Kidney (tissue), 14 donors: ENCODE measurements around the gene KRT37. TPM values are rescaled to one million over a fixed set of nuclear protein-coding genes. Genes with fewer than 3 reads are reported as not detected.
"Not testable (repeated sequence)": the region's sequence is repeated elsewhere in the genome, so short reads cannot be mapped to it uniquely, and the experiment has no call there.

Experiments used
- DNase-seq, 5 donors: peaks; one replicate each; pipeline ENCODE4 v3.0.0-alpha.2; 2013 to 2020
- FAIRE-seq: peaks from 2 replicates; lab custom pipeline; 2012; peaks lifted over from hg19 to GRCh38; lab: Jason Lieb, UNC
- H3K27ac ChIP-seq, 2 donors: one replicate each; pipeline ENCODE4 v1.7.0; 2013; ENCODE audit warnings: low read depth in 2 of 2, low read length in 2 of 2, inconsistent platforms in 1 of 2
- H3K27me3 ChIP-seq: one replicate; pipeline ENCODE4 v1.7.1; 2013; ENCODE audit warnings: low read length, inconsistent platforms; ENCODE audit not compliant: control insufficient read depth, insufficient read depth
- H3K36me3 ChIP-seq, 3 donors: one replicate each; pipeline versions ENCODE4 v1.7.0 to v1.7.1; 2013; ENCODE audit warnings: low read length in 3 of 3, control low read depth in 1 of 3, inconsistent platforms in 1 of 3; ENCODE audit not compliant: insufficient read depth in 3 of 3, control insufficient read depth in 2 of 3
- H3K4me1 ChIP-seq, 3 donors: one replicate each; pipeline versions ENCODE4 v1.7.0 to v1.7.1; 2013; ENCODE audit warnings: low read length in 3 of 3, inconsistent platforms in 1 of 3, low read depth in 1 of 3; ENCODE audit not compliant: control insufficient read depth in 2 of 3, insufficient read depth in 2 of 3
- H3K4me3 ChIP-seq, 3 donors: one replicate each; pipeline versions ENCODE4 v1.7.0 to v1.8.1; 2013; ENCODE audit warnings: low read length in 3 of 3, control low read depth in 1 of 3, inconsistent platforms in 1 of 3
- H3K9ac ChIP-seq, 3 donors: one replicate each; pipeline versions ENCODE4 v1.7.0 to v1.7.1; 2013; ENCODE audit warnings: low read length in 3 of 3, control low read depth in 1 of 3, inconsistent platforms in 1 of 3
- H3K9me3 ChIP-seq, 3 donors: one replicate each; pipeline versions ENCODE4 v1.7.0 to v1.7.1; 2013; ENCODE audit warnings: low read length in 3 of 3, control low read depth in 1 of 3, inconsistent platforms in 1 of 3; ENCODE audit not compliant: control insufficient read depth in 2 of 3, insufficient read depth in 1 of 3
- CTCF ChIP-seq: IDR thresholded peaks from 3 replicates; pipeline ENCODE4 v1.5.1; 2012; ENCODE audit warnings: mild to moderate bottlenecking, moderate library complexity, borderline replicate concordance; ENCODE audit not compliant: insufficient read depth; ENCODE audit errors: extremely low read depth
- intact Hi-C: fragments of 100-400 bp; cut with DNase I; formaldehyde crosslinking; loops from one replicate; pipeline ENCODE4 v1.11.1; 2022
- polyA plus RNA-seq: library from polyadenylated mRNA; stranded (reverse); fragments of 350-450 nt; fragmentation: Illumina TruSeq; extraction: RNeasy Lipid Tissue Mini Kit (QIAGEN cat#74804); gene quantifications from one replicate; pipeline ENCODE4 v1.2.3, GENCODE V29; 2014; ENCODE audit warnings: low read depth, low replicate concordance; ENCODE audit not compliant: insufficient read depth
- total RNA-seq: library from RNA; stranded (reverse); fragmentation: NEBNext Ultra II Directional; extraction: Animal tissue kit (Norgen Biotek cat#: 25700); gene quantifications from one replicate; pipeline ENCODE4 v1.2.1, GENCODE V29; 2021
- donor health status: control.
- donor health status: control.
- donor health status: control.
- donor health status: control.
- donor health status: control.
- donor health status: DM: yes; HTN: yes; CAD: no.
- donor health status: Normal renal cell carcinoma (clear cell type).

Gene KRT37
- total and polyA plus RNA-seq, 2 donors from 2014 or later = not detected

GRCh38 chr17:41387670-41388069, 36.7 kb downstream of the KRT37 start:
- peaks cover 0 to under 1% (median 0%) of the 10 kb centered on the region in 3 donors for H3K4me1 ChIP-seq
- H3K9me3 ChIP-seq = peaks cover 0 to 3% (median 0%) of the 10 kb centered on the region in 3 donors
- intact Hi-C loops = no loop called here
- H3K27me3 ChIP-seq = no peaks in the 10 kb centered on the region
- no peak for FAIRE-seq
- TF ChIP-seq CTCF = no peak
- no peak overlapping the region for H3K4me3 ChIP-seq
- H3K9ac ChIP-seq = no peak overlapping the region
- H3K36me3 ChIP-seq = no peaks in the 10 kb centered on the region
- no peak for DNase-seq
- H3K27ac ChIP-seq = no peak overlapping the region

- no peak for TF ChIP-seq CTCF
- H3K27ac ChIP-seq = no peak overlapping the region
- H3K9me3 ChIP-seq = peaks cover 0 to 3% (median 0%) of the 10 kb centered on the region in 3 donors
- DNase-seq (no peak), FAIRE-seq (no peak)
- intact Hi-C loops = no loop called here
- no peaks in the 10 kb centered on the region for H3K27me3 ChIP-seq
- no peak overlapping the region for H3K4me3 ChIP-seq
- no peak overlapping the region for H3K9ac ChIP-seq
- no peaks in the 10 kb centered on the region for H3K4me1 ChIP-seq
- no peaks in the 10 kb centered on the region for H3K36me3 ChIP-seq
Observed at GRCh38 chr17:41386227-41386626, 38.2 kb downstream of the KRT37 start.

- Histone ChIP-seq H3K4me1 (no peaks in the 10 kb centered on the region), H3K27me3 (no peaks in the 10 kb centered on the region), H3K27ac (no peak overlapping the region), H3K4me3 (no peak overlapping the region), H3K9me3 (peaks cover 0 to 3% (median 0%) of the 10 kb centered on the region in 3 donors), H3K9ac (no peak overlapping the region), H3K36me3 (no peaks in the 10 kb centered on the region)
- FAIRE-seq = no peak
- no peak for TF ChIP-seq CTCF
- intact Hi-C loops = no loop called here
- DNase-seq = no peak
Observed at GRCh38 chr17:41383690-41384089, 40.7 kb downstream of the KRT37 start.

- no peak for TF ChIP-seq CTCF
- no peaks in the 10 kb centered on the region for H3K36me3 ChIP-seq
- intact Hi-C loops = no loop called here
- no peak overlapping the region for H3K9ac ChIP-seq
- H3K4me3 ChIP-seq = no peak overlapping the region
- FAIRE-seq (no peak), DNase-seq (no peak)
- H3K9me3 ChIP-seq = peaks cover 0 to 3% (median 0%) of the 10 kb centered on the region in 3 donors
- no peaks in the 10 kb centered on the region for H3K27me3 ChIP-seq
- H3K27ac ChIP-seq = no peak overlapping the region
- H3K4me1 ChIP-seq = no peaks in the 10 kb centered on the region
Observed at GRCh38 chr17:41382394-41382793, 42.0 kb downstream of the KRT37 start.

- H3K36me3 ChIP-seq, H3K27me3 ChIP-seq, H3K9ac ChIP-seq, H3K9me3 ChIP-seq, DNase-seq, H3K4me1 ChIP-seq, FAIRE-seq, intact Hi-C loops, H3K4me3 ChIP-seq, H3K27ac ChIP-seq: not testable (repeated sequence)
Observed at GRCh38 chr17:41381943-41382342, 42.4 kb downstream of the KRT37 start, which contains the start of gene KRT34. TSS of gene KRT34 (minus strand) at chr17:41382306. CDS start at chr17:41382246, 60 bp downstream.

- FAIRE-seq, DNase-seq, H3K27me3 ChIP-seq, H3K9ac ChIP-seq, H3K4me1 ChIP-seq, H3K36me3 ChIP-seq, H3K4me3 ChIP-seq, H3K9me3 ChIP-seq, H3K27ac ChIP-seq, intact Hi-C loops: not testable (repeated sequence)
Observed at GRCh38 chr17:41380091-41380490, 44.3 kb downstream of the KRT37 start.
